Endodermal cell (in vitro differentiated cells): ENCODE measurements around the gene GPC3. TPM values are rescaled to one million over a fixed set of nuclear protein-coding genes. Genes with fewer than 3 reads are reported as not detected.
A peak's percentile ranks its signal among the peaks of the same experiment; 100 is the strongest.

Experiments
- DNase-seq: peaks from one replicate; pipeline ENCODE4 v3.0.0-alpha.2; 2017
- H3K27ac ChIP-seq: 2 replicates; pipeline ENCODE4 v1.5.1; 2013; ENCODE audit warnings: mild to moderate bottlenecking, low read depth, low read length, moderate library complexity
- H3K27me3 ChIP-seq: 2 replicates; pipeline ENCODE4 v1.6.1; 2013; ENCODE audit warnings: mild to moderate bottlenecking, low read length, moderate library complexity; ENCODE audit not compliant: insufficient read depth, control insufficient read depth, poor library complexity, severe bottlenecking
- H3K36me3 ChIP-seq: 2 replicates; pipeline ENCODE4 v1.7.0; 2013; ENCODE audit warnings: mild to moderate bottlenecking, low read length, moderate library complexity; ENCODE audit not compliant: control insufficient read depth, insufficient read depth
- H3K4me1 ChIP-seq: one replicate; pipeline ENCODE4 v1.7.0; 2013; ENCODE audit warnings: low read length; ENCODE audit not compliant: control insufficient read depth, insufficient read depth
- H3K4me3 ChIP-seq: 2 replicates; pipeline ENCODE4 v1.5.1; 2013; ENCODE audit warnings: mild to moderate bottlenecking, low read length, moderate library complexity
- H3K9ac ChIP-seq: 2 replicates; pipeline ENCODE4 v1.6.1; 2013; ENCODE audit warnings: mild to moderate bottlenecking, low read length, moderate library complexity; ENCODE audit not compliant: poor library complexity, severe bottlenecking; ENCODE audit errors: extremely low read depth
- H3K9me3 ChIP-seq: 2 replicates; pipeline ENCODE4 v1.6.1; 2013; ENCODE audit warnings: mild to moderate bottlenecking, low read length, moderate library complexity; ENCODE audit not compliant: control insufficient read depth
- H3K27ac Mint-ChIP-seq: 2 replicates; pipeline ENCODE4 v1.8.0; 2020; ENCODE audit warnings: mixed read lengths
- H3K27me3 Mint-ChIP-seq: 2 replicates; pipeline ENCODE4 v1.8.0; 2021; ENCODE audit warnings: mild to moderate bottlenecking, mixed read lengths; ENCODE audit not compliant: insufficient read depth
- H3K36me3 Mint-ChIP-seq: 2 replicates; pipeline ENCODE4 v1.8.0; 2020; ENCODE audit warnings: low read depth, mixed read lengths
- H3K4me1 Mint-ChIP-seq: 2 replicates; pipeline ENCODE4 v1.8.0; 2020; ENCODE audit warnings: mixed read lengths
- H3K4me3 Mint-ChIP-seq: 2 replicates; pipeline ENCODE4 v1.8.0; 2020; ENCODE audit warnings: mild to moderate bottlenecking, moderate library complexity, mixed read lengths
- H3K9me3 Mint-ChIP-seq: 2 replicates; pipeline ENCODE4 v1.8.0; 2020; ENCODE audit warnings: mild to moderate bottlenecking, mixed read lengths
- CTCF ChIP-seq: fragments of 200-600 bp; sonication (generic); conservative IDR thresholded peaks from 2 replicates; pipeline ENCODE4 v1.5.0; 2021; ENCODE audit warnings: antibody characterized with exemption, mild to moderate bottlenecking
- WGBS, 2 experiments: methylation state at CpG; one replicate each; pipeline versions ENCODE4 v1.1.5 to v1.1.7; 2013; ENCODE audit warnings: missing lambda C conversion rate in 2 of 2, mixed read lengths in 1 of 2; ENCODE audit not compliant: insufficient coverage in 1 of 2, insufficient read length in 1 of 2; 5-methylcytosine and 5-hydroxymethylcytosine counted together
- total RNA-seq, 2 donors: library from RNA; stranded (reverse); fragmentation: NEBNext Ultra II Directional in 1 of 2; extraction: Animal tissue kit (Norgen Biotek cat#: 25700) in 1 of 2; gene quantifications; 2 replicates in 1 of 2; 3 replicates in 1 of 2; pipeline ENCODE4 v1.2.1, GENCODE V29; 2021

Gene GPC3
- total RNA-seq, 2 donors from 2014 or later = 39.5 to 125 TPM

GRCh38 chrX:133913009-133913408, 72.4 kb downstream of the GPC3 start:
- WGBS, 2 experiments = 29% methylated on average over 1 of the region's 1 CpG; no CpG with 5 or more reads in 1 of the 2 experiments
- H3K27me3 ChIP-seq = no peaks in the 10 kb centered on the region
- H3K27ac ChIP-seq = peak overlapping the region; percentile 70

GRCh38 chrX:133911825-133912495, 73.4 kb downstream of the GPC3 start:
- no peaks in the 10 kb centered on the region for H3K36me3 ChIP-seq
- WGBS, 2 experiments = 74 to 76% methylated on average over 3 to 4 of the region's 4 CpGs
- DNase-seq = no peak

More at GRCh38 chrX:133913009-133913408, 72.4 kb downstream of the GPC3 start:
- Histone ChIP-seq H3K9me3 (peaks cover 6% of the 10 kb centered on the region), H3K9ac (no peak overlapping the region), H3K4me1 (no peaks in the 10 kb centered on the region), H3K4me3 (no peak overlapping the region), H3K36me3 (no peaks in the 10 kb centered on the region)
- Mint-ChIP-seq H3K4me1 (peaks cover 34% of the 10 kb centered on the region), H3K4me3 (no peak overlapping the region), H3K27ac (peak overlapping the region; percentile 59), H3K27me3 (no peaks in the 10 kb centered on the region), H3K36me3 (peaks cover 18% of the 10 kb centered on the region), H3K9me3 (peaks cover 15% of the 10 kb centered on the region)
- no peak for TF ChIP-seq CTCF
- no peak for DNase-seq

GRCh38 chrX:133910539-133910938, 74.9 kb downstream of the GPC3 start:
- Mint-ChIP-seq H3K27ac (no peak overlapping the region), H3K4me3 (no peak overlapping the region), H3K27me3 (no peaks in the 10 kb centered on the region), H3K36me3 (peaks cover 4% of the 10 kb centered on the region), H3K9me3 (peaks cover 5% of the 10 kb centered on the region), H3K4me1 (peaks cover 41% of the 10 kb centered on the region)
- Histone ChIP-seq H3K27ac (no peak overlapping the region), H3K4me1 (no peaks in the 10 kb centered on the region), H3K9me3 (peaks cover 3% of the 10 kb centered on the region), H3K27me3 (no peaks in the 10 kb centered on the region), H3K4me3 (no peak overlapping the region), H3K36me3 (no peaks in the 10 kb centered on the region), H3K9ac (no peak overlapping the region)
- no peak for DNase-seq
- WGBS, 2 experiments = 100% methylated on average over 1 of the region's 1 CpG; no CpG with 5 or more reads in 1 of the 2 experiments
- TF ChIP-seq CTCF = no peak

More at GRCh38 chrX:133911825-133912495, 73.4 kb downstream of the GPC3 start:
- H3K4me1 Mint-ChIP-seq = peaks cover 35% of the 10 kb centered on the region
- H3K4me3 Mint-ChIP-seq = peak overlapping the region; percentile 22
- peaks cover 6% of the 10 kb centered on the region for H3K9me3 ChIP-seq
- no peak overlapping the region for H3K9ac ChIP-seq
- H3K27ac ChIP-seq = no peak overlapping the region
- no peaks in the 10 kb centered on the region for H3K27me3 Mint-ChIP-seq
- H3K36me3 Mint-ChIP-seq = peaks cover 10% of the 10 kb centered on the region
- H3K27ac Mint-ChIP-seq = peak overlapping the region; percentile 72
- peaks cover 8% of the 10 kb centered on the region for H3K9me3 Mint-ChIP-seq
- TF ChIP-seq CTCF = no peak
- no peaks in the 10 kb centered on the region for H3K27me3 ChIP-seq
- no peak overlapping the region for H3K4me3 ChIP-seq
- no peaks in the 10 kb centered on the region for H3K4me1 ChIP-seq
